ENCODE measurements around the gene NIPBL. TPM values are rescaled to one million over a fixed set of nuclear protein-coding genes. Genes with fewer than 3 reads are reported as not detected.
"Not testable (repeated sequence)": the region's sequence is repeated elsewhere in the genome, so short reads cannot be mapped to it uniquely, and the experiment has no call there.

NIPBL gene
- total and polyA plus RNA-seq, 2 donors, result 15.9 to 111 TPM

DNA sequence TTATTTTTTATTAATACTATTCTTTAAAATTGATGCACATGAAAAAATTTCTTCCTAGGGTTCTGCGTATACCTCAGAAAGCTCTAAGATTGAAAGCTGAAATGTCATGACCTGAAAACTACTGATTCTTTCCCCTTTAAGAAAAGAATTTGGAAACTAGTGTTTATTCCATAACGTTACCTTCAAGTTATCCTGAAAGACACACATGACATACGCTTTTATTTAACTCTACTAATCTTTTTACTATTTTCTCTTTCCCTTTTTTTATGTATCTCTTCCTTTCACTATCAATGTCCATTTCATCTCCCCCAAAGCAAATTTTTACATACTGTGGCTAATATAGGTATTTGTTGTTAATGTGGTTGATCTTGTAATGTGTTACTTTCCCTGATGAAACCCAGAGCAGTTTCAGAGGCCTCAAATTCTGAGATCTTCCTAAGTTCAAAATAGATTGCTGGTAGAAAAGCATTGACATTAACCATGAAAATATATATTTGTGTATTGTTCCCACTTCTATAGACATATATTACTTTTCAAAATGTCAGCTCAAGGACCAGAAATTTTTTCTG, 7.4 kb downstream of the NIPBL start:
- H3K4me3 ChIP-seq (ENCODE audit: low read depth, low read length), result no peak overlapping the region
- no peak overlapping the region for H3K27ac ChIP-seq (ENCODE audit: low read depth)
- no peaks in the 10 kb centered on the region for H3K36me3 ChIP-seq (ENCODE audit: insufficient read depth)
- H3K4me1 ChIP-seq (ENCODE audit: insufficient read depth), result peaks cover 2% of the 10 kb centered on the region
- 83% methylated on average over 3 of the region's 3 CpGs for WGBS
- DNase-seq (ENCODE audit: extremely low spot score), result no peak

DNA sequence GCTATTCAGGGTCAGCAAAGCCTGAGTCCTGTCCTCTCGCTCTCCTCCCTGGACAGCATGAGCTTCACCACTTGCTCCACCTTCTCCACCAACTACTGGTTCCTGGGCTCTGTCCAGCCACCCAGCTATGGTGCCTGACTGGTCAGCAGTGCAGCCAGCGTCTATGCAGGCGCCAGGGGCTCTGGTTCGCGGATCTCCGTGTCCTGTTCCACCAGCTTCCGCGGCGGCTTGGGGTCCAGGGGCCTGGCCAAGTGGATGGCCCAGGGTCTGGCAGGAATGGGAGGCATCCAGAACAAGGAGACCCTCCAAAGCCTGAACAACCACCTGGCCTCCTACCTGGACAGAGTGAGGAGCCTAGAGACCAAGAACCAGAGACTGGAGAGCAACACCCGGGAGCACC, 8.6 kb downstream of the NIPBL start:
- no peak for DNase-seq (ENCODE audit: extremely low spot score)
- peaks cover 2% of the 10 kb centered on the region for H3K4me1 ChIP-seq (ENCODE audit: insufficient read depth)
- no peaks in the 10 kb centered on the region for H3K36me3 ChIP-seq (ENCODE audit: insufficient read depth)
- no peak overlapping the region for H3K27ac ChIP-seq (ENCODE audit: low read depth)
- WGBS, result 99% methylated on average over 10 of the region's 10 CpGs
- no peak overlapping the region for H3K4me3 ChIP-seq (ENCODE audit: low read depth, low read length)

DNA sequence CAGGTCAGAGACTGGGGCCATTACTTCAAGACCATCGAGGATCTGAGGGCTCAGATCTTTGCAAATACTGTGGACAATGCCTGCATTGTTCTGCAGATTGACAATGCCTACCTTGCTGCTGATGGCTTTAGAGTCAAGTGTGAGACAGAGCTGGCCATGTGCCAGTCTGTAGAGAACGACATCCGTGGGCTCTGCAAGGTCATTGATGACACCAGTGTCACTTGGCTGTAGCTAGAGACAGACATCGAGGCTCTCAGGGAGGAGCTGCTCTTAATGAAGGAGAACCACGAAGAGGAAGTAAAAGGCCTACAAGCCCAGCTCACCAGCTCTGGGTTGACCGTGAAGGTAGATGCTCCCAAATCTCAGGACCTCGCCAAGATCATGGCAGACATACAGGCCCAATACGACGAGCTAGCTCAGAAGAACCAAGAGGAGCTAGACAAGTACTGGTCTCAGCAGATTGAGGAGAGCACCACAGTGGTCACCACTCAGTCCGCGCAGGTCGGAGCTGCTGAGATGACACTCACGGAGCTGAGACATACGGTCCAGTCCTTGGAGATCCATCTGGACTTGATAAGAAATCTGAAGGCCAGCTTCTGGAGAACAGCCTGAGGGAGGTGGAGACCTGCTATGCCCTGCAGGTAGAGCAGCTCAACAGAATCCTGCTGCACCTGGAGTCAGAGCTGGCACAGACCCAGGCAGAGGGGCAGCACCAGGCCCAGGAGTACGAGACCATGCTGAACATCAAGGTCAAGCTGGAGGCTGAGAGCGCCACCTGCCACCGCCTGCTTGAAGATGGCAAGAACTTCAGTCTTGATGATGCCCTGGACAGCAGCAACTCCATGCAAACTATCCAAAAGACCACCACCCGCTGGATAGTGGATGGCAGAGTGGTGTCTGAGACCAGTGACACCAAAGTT, 9.3 kb downstream of the NIPBL start:
- 95% methylated on average over 18 of the region's 18 CpGs for WGBS
- H3K4me1 ChIP-seq (ENCODE audit: insufficient read depth), result peaks cover under 1% of the 10 kb centered on the region
- H3K4me3 ChIP-seq (ENCODE audit: low read depth, low read length), result no peak overlapping the region
- H3K36me3 ChIP-seq (ENCODE audit: insufficient read depth), result no peaks in the 10 kb centered on the region
- no peak overlapping the region for H3K27ac ChIP-seq (ENCODE audit: low read depth)
- DNase-seq (ENCODE audit: extremely low spot score), result no peak

DNA sequence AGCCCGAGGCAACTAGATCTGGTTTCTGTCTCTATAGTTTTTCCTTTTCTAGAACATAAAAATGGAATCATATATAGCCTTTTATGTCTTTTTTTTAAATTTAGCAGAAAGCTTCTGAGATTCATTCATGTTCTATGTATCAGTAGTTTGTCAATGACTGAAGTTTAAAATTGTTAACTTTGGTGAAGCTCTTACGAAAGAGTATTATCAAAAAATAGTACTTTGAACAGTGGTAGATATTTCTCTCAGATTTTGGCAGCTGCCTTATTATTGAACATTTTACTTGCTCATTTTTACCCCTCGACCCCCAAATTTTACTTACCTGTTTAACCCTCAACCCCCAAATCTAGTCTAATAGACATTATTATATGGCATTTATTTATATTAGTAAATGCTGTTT, 10.2 kb downstream of the NIPBL start:
- no peaks in the 10 kb centered on the region for H3K36me3 ChIP-seq (ENCODE audit: insufficient read depth)
- H3K4me3 ChIP-seq (ENCODE audit: low read depth, low read length), result no peak overlapping the region
- WGBS, result 88% methylated on average over 3 of the region's 3 CpGs
- no peak for DNase-seq (ENCODE audit: extremely low spot score)
- no peaks in the 10 kb centered on the region for H3K4me1 ChIP-seq (ENCODE audit: insufficient read depth)
- no peak overlapping the region for H3K27ac ChIP-seq (ENCODE audit: low read depth)

DNA sequence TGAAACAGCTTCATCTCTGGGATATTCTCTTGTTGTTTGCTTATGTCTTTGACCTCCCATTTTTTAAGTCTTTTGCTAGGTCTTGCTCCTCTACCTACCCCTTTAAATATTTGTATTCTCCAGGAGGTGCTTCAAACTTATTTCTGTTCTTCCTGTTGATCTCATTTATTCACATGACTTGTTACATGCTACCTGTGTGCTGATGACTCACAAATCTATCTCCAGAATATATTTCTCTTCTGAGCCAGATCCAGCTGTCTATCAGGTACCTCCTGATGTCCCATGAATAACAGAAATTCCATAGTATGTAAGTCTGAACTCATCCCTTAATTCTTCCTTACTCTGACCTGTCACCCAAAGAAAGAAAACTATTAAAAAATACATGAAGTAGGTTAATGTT, 11.0 kb downstream of the NIPBL start:
- DNase-seq (ENCODE audit: extremely low spot score), result no peak
- Histone ChIP-seq H3K4me3 (ENCODE audit: low read depth, low read length) (no peak overlapping the region), H3K4me1 (ENCODE audit: insufficient read depth) (no peaks in the 10 kb centered on the region)

DNA sequence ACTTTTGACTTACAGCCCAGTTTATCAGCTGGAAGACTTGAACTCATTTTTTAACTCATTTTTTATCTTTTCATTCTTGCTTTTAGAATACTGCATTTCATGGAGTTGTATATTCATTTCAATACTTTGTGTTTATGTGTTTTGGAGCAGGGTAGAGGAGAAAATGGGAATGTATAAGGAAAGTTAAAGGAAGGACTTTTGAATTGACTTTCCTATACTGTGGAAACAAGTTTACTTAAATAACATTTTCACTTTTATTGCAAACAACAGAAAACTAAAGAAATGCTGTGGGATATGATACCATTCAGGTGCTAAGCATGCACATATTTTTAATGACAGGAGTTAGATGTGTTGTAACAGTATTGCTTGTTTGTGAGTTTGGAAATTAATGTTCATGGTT, 11.7 kb downstream of the NIPBL start:
- Histone ChIP-seq H3K4me3 (ENCODE audit: low read depth, low read length) (no peak overlapping the region), H3K27ac (ENCODE audit: low read depth) (no peak overlapping the region), H3K36me3 (ENCODE audit: insufficient read depth) (no peaks in the 10 kb centered on the region), H3K4me1 (ENCODE audit: insufficient read depth) (no peaks in the 10 kb centered on the region)
- no peak for DNase-seq (ENCODE audit: extremely low spot score)

More for the DNA sequence above, 11.0 kb downstream of the NIPBL start:
- Histone ChIP-seq H3K27ac (ENCODE audit: low read depth) (no peak overlapping the region), H3K36me3 (ENCODE audit: insufficient read depth) (no peaks in the 10 kb centered on the region)

DNA sequence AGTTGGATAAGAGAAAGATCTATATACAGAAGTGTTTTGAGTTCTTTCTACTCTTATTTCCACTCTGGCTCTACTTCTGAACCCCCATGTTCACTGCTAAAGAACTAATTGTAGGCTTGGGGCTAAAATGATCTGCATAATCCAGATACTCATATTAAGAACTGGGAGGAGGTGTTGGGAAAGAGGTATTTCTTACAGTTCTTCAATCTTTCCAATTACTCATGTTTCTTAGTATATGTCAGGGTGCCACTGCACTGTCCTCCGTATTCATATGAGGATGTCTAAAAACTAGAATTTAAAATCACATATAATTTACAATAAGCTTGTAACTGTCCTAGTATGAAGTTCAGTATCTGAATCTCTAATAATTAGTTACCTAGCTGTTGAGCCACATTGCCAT, 12.7 kb downstream of the NIPBL start:
- 97% methylated on average over 1 of the region's 1 CpG for WGBS

DNA sequence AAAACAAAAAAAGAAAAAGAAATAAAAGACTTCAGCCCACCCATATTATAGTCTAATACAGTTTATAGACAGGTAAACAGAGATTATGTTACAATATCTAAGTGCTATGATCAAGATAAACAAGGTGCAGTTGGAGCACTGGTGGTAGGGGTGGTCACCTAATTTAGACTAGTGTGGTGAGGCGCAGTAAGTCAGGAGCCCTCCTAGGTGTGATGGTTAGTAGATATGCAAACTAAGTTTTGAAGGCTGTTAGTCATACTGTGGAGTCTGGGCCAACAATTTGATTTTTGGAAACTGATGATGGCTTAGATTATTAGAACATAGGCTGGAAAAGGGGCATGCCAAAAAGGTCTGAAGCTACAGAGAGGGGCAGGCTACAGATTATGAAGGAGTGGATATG, 14.7 kb downstream of the NIPBL start:
- Histone ChIP-seq H3K4me3 (ENCODE audit: low read depth, low read length) (no peak overlapping the region), H3K27ac (ENCODE audit: low read depth) (no peak overlapping the region), H3K4me1 (ENCODE audit: insufficient read depth) (no peaks in the 10 kb centered on the region), H3K36me3 (ENCODE audit: insufficient read depth) (no peaks in the 10 kb centered on the region)
- no peak for DNase-seq (ENCODE audit: extremely low spot score)
- 98% methylated on average over 1 of the region's 1 CpG for WGBS

More for the DNA sequence above, 12.7 kb downstream of the NIPBL start:
- no peak overlapping the region for H3K27ac ChIP-seq (ENCODE audit: low read depth)
- DNase-seq (ENCODE audit: extremely low spot score), result no peak
- H3K4me3 ChIP-seq (ENCODE audit: low read depth, low read length), result no peak overlapping the region
- H3K36me3 ChIP-seq (ENCODE audit: insufficient read depth), result no peaks in the 10 kb centered on the region
- H3K4me1 ChIP-seq (ENCODE audit: insufficient read depth), result no peaks in the 10 kb centered on the region

DNA sequence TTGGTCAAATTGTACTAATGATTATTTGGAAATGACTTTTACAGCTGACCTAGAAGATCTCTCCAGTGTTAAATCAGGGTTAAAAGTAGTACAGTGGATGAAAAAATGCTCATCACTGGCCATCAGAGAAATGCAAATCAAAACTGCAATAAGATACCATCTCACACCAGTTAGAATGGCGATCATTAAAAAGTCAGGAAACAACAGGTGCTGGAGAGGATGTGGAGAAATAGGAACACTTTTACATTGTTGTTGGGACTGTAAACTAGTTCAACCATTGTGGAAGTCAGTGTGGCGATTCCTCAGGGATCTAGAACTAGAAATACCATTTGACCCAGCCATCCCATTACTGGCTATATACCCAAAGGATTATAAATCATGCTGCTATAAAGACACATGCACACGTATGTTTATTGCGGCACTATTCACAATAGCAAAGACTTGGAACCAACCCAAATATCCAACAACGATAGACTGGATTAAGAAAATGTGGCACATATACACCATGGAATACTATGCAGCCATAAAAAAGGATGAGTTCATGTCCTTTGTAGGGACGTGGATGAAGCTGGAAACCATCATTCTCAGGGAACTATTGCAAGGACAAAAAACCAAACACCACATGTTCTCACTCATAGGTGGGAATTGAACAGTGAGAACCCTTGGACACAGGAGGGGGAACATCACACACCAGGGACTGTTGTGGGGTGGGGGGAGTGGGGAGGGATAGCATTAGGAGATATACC, 15.7 kb downstream of the NIPBL start:
- not testable (repeated sequence) for H3K36me3 ChIP-seq (ENCODE audit: insufficient read depth); DNase-seq (ENCODE audit: extremely low spot score); H3K4me3 ChIP-seq (ENCODE audit: low read depth, low read length); H3K27ac ChIP-seq (ENCODE audit: low read depth); H3K4me1 ChIP-seq (ENCODE audit: insufficient read depth)
- 100% methylated on average over 2 of the region's 6 CpGs for WGBS

DNA sequence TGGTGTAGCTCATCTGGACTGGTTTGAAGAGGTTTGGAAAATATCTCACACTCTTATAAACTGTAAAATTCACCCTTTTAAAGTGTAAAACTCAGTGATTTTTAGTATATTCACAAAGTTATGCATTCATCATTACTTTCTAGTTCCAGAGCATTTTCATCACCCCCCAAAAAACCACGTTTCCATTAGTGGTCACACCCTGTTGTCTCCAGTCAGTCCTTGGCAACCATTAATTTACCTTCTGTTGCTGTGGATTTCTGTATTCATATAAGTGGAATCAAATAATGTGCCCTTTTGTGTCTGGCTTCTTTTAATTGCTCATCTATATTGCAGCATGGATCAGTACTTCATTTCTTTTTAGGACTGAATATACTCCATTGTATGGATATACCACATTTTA, 18.4 kb downstream of the NIPBL start:
- 72% methylated on average over 1 of the region's 1 CpG for WGBS
- no peaks in the 10 kb centered on the region for H3K4me1 ChIP-seq (ENCODE audit: insufficient read depth)
- no peak for DNase-seq (ENCODE audit: extremely low spot score)
- no peak overlapping the region for H3K27ac ChIP-seq (ENCODE audit: low read depth)
- no peaks in the 10 kb centered on the region for H3K36me3 ChIP-seq (ENCODE audit: insufficient read depth)
- no peak overlapping the region for H3K4me3 ChIP-seq (ENCODE audit: low read depth, low read length)

DNA sequence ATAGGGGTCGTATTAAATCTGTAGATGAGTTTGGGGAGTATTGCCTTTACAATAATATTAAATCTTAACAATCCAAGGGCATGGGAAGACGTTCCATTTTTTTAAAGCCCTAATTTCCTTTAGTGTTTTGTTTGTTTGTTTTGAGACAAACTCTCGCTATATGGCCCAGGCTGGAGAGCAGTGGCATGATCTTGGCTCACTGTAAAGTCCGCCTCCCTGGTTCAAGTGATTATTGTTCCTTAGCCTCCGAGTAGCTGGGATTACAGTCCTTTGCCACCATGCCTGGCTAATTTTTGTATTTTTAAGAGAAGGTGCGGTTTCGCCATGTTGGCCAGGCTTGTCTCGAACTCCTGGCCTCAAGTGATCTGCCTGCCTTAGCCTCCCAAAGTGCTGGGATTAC, 19.9 kb downstream of the NIPBL start:
- Histone ChIP-seq H3K27ac (ENCODE audit: low read depth) (no peak overlapping the region), H3K36me3 (ENCODE audit: insufficient read depth) (no peaks in the 10 kb centered on the region), H3K4me1 (ENCODE audit: insufficient read depth) (no peaks in the 10 kb centered on the region), H3K4me3 (ENCODE audit: low read depth, low read length) (no peak overlapping the region)
- 95% methylated on average over 8 of the region's 8 CpGs for WGBS
- no peak for DNase-seq (ENCODE audit: extremely low spot score)

DNA sequence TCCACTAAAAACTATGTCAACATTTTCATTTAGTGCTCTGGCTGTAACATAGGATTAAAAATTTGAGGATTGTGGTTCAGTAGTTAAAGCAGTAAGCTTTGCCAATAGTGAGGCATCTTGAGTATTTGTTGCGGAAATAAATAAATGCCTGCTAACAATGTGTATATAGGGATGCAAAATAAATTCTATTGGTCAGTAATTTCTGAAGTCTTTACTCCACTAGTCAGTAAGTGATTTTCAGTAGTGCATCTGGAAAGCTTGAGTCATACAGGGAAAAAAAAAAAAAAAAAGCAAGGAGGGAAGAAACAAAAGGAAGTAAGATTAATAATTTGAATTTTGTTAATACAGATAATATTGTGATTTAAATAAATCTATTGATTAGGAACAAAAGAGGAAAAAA, 21.0 kb downstream of the NIPBL start:
- Histone ChIP-seq H3K27ac (ENCODE audit: low read depth) (no peak overlapping the region), H3K36me3 (ENCODE audit: insufficient read depth) (no peaks in the 10 kb centered on the region), H3K4me3 (ENCODE audit: low read depth, low read length) (no peak overlapping the region), H3K4me1 (ENCODE audit: insufficient read depth) (no peaks in the 10 kb centered on the region)
- DNase-seq (ENCODE audit: extremely low spot score), result no peak
- 69% methylated on average over 1 of the region's 1 CpG for WGBS

DNA sequence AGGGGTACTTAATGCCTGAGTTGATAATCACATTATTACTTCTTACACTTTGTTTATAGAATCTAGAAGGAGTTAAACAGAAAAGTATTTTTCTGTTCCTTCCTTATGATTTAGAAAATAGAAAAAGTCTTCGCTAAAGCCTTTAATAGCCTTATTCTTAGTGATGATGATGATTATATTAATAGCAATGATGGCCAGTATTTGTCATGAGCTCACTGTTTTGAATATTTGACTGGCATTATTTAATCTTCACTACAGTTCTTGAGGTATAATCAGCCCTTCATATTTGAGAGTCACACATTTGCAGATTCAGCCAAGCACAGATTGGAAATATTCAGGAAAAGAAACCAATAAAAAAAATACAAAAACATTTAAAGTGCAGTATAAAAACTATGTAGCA, 23.3 kb downstream of the NIPBL start:
- no peaks in the 10 kb centered on the region for H3K4me1 ChIP-seq (ENCODE audit: insufficient read depth)
- 78% methylated on average over 1 of the region's 1 CpG for WGBS
- H3K27ac ChIP-seq (ENCODE audit: low read depth), result no peak overlapping the region

DNA sequence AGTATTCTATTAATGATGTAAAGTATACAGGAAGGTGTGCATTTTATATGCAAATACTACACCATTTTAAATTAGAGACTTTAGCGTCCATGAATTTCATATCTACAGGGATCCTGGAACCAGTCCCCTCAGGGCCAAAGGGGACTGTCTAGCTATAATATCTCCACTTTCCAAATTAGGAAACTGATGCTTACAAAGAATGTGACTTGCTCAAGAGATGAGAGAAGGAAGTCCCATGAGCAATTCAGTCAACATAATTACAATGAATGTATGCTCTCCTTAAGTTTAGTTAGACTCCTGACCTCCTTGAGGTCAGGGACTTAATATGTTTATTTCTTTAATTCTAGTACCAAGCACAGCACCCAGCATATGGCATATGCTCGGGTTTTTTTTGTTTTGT, 23.7 kb downstream of the NIPBL start:
- no peak overlapping the region for H3K27ac ChIP-seq (ENCODE audit: low read depth)
- no peaks in the 10 kb centered on the region for H3K4me1 ChIP-seq (ENCODE audit: insufficient read depth)
- H3K36me3 ChIP-seq (ENCODE audit: insufficient read depth), result no peaks in the 10 kb centered on the region
- H3K4me3 ChIP-seq (ENCODE audit: low read depth, low read length), result no peak overlapping the region
- no peak for DNase-seq (ENCODE audit: extremely low spot score)
- 83% methylated on average over 2 of the region's 2 CpGs for WGBS

More for the DNA sequence above, 23.3 kb downstream of the NIPBL start:
- H3K36me3 ChIP-seq (ENCODE audit: insufficient read depth), result no peaks in the 10 kb centered on the region
- no peak for DNase-seq (ENCODE audit: extremely low spot score)
- no peak overlapping the region for H3K4me3 ChIP-seq (ENCODE audit: low read depth, low read length)
